Small intestine (tissue), 7 donors: ENCODE measurements around the gene ZNF83. TPM values are rescaled to one million over a fixed set of nuclear protein-coding genes. Genes with fewer than 3 reads are reported as not detected.
"Not testable (repeated sequence)": the region's sequence is repeated elsewhere in the genome, so short reads cannot be mapped to it uniquely, and the experiment has no call there.

Experiments
- DNase-seq, 2 donors: peaks; one replicate each; pipeline versions ENCODE4 v3.0.0 to v3.0.0-alpha.2; 2013
- FAIRE-seq: peaks from 2 replicates; lab custom pipeline; 2012; peaks lifted over from hg19 to GRCh38; lab: Jason Lieb, UNC
- H3K27ac ChIP-seq, 3 donors: one replicate each; pipeline ENCODE4 v1.5.1; 2013; ENCODE audit warnings: low read length in 2 of 3, mild to moderate bottlenecking in 2 of 3, control low read depth in 1 of 3, inconsistent platforms in 1 of 3, low read depth in 1 of 3, moderate library complexity in 1 of 3
- H3K27me3 ChIP-seq, 3 donors: one replicate each; pipeline ENCODE4 v1.6.1; 2013; ENCODE audit warnings: low read length in 3 of 3, inconsistent platforms in 1 of 3; ENCODE audit not compliant: control insufficient read depth in 3 of 3, insufficient read depth in 3 of 3
- H3K36me3 ChIP-seq, 3 donors: one replicate each; pipeline ENCODE4 v1.6.1; 2013; ENCODE audit warnings: low read length in 3 of 3, inconsistent platforms in 1 of 3, low read depth in 1 of 3, mild to moderate bottlenecking in 1 of 3, moderate library complexity in 1 of 3; ENCODE audit not compliant: control insufficient read depth in 3 of 3, insufficient read depth in 2 of 3
- H3K4me1 ChIP-seq, 3 donors: one replicate each; pipeline ENCODE4 v1.6.1; 2013; ENCODE audit warnings: low read length in 2 of 3, inconsistent platforms in 1 of 3, low read depth in 1 of 3, mild to moderate bottlenecking in 1 of 3, moderate library complexity in 1 of 3; ENCODE audit not compliant: control insufficient read depth in 3 of 3, insufficient read depth in 2 of 3
- H3K4me3 ChIP-seq, 3 donors: one replicate each; pipeline ENCODE4 v1.5.1; 2013; ENCODE audit warnings: low read length in 3 of 3, control low read depth in 1 of 3, inconsistent platforms in 1 of 3, low read depth in 1 of 3, mild to moderate bottlenecking in 1 of 3, moderate library complexity in 1 of 3
- H3K9me3 ChIP-seq, 2 donors: one replicate each; pipeline ENCODE4 v1.6.1; 2013; ENCODE audit warnings: low read depth in 1 of 2, low read length in 1 of 2; ENCODE audit not compliant: control insufficient read depth in 2 of 2, insufficient read depth in 1 of 2
- WGBS, 3 donors: extraction: QIAGEN DNeasy Blood & Tissue Kit; methylation state at CpG; one replicate each; pipeline ENCODE4 v1.1.7; 2013; 5-methylcytosine and 5-hydroxymethylcytosine counted together
- polyA plus RNA-seq, 4 donors: library from polyadenylated mRNA; stranded (reverse) in 3 of 4; unstranded in 1 of 4; fragments of 200-250 nt in 3 of 4; fragments of 120-200 nt in 1 of 4; gene quantifications; one replicate each; pipeline versions ENCODE4 v1.2.1 to v1.2.3, GENCODE V29; 2013
- donor health status: healthy with polysubstance abuse.
- donor health status: control.
- donor health status: control.
- donor health status: Bipolar disorder and iron deficiency.
- donor health status: healthy.

The ZNF83 gene
- polyA plus RNA-seq, 4 donors, result 4.3 to 84.6 (median 12.7) TPM

GRCh38 chr19:52602941-52603340, 35.2 kb downstream of the ZNF83 start:
- Histone ChIP-seq H3K27me3 (no peaks in the 10 kb centered on the region), H3K4me3 (no peak overlapping the region), H3K4me1 (peaks cover 0 to 18% (median 2%) of the 10 kb centered on the region in 3 donors), H3K36me3 (peaks cover 0 to 29% (median 0%) of the 10 kb centered on the region in 3 donors), H3K9me3 (peaks cover 2 to 55% of the 10 kb centered on the region in 2 donors), H3K27ac (no peak overlapping the region)
- no peak for DNase-seq
- WGBS, 3 donors, result 78 to 94% (median 91%) methylated on average over 2 of the region's 2 CpGs
- no peak for FAIRE-seq

DNA sequence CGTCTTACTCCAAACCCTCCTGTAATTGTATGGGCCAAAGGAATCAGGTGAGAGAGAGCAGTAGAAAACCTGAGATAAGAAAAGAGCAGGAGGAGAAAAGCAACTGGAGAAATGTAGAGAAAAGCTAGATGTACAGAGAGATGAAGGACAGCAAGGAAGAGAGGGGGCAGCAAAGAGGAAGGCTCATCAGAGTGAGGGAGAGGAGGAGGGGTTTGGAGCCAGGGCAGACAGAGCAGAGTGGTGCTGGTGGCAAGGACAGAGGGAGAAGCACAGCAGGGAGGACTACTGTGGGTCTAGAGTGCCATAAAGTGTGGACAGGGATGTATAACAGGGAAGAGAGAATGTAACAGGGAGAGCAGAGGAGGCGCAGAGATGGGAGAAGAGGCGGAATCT, 36.2 kb downstream of the ZNF83 start:
- Histone ChIP-seq H3K9me3 (peaks cover 3 to 55% of the 10 kb centered on the region in 2 donors), H3K27ac (peak overlapping the region in 1 of 3 donors; percentile 97), H3K4me3 (peak overlapping the region; percentile 71 to 91 (median 72)), H3K36me3 (peaks cover 0 to 30% (median 2%) of the 10 kb centered on the region in 3 donors), H3K4me1 (peaks cover 0 to 18% (median 2%) of the 10 kb centered on the region in 3 donors)
- FAIRE-seq, H3K27me3 ChIP-seq, DNase-seq: not testable (repeated sequence)
- WGBS, 3 donors, result 55 to 67% (median 57%) methylated on average over 3 of the region's 3 CpGs

DNA sequence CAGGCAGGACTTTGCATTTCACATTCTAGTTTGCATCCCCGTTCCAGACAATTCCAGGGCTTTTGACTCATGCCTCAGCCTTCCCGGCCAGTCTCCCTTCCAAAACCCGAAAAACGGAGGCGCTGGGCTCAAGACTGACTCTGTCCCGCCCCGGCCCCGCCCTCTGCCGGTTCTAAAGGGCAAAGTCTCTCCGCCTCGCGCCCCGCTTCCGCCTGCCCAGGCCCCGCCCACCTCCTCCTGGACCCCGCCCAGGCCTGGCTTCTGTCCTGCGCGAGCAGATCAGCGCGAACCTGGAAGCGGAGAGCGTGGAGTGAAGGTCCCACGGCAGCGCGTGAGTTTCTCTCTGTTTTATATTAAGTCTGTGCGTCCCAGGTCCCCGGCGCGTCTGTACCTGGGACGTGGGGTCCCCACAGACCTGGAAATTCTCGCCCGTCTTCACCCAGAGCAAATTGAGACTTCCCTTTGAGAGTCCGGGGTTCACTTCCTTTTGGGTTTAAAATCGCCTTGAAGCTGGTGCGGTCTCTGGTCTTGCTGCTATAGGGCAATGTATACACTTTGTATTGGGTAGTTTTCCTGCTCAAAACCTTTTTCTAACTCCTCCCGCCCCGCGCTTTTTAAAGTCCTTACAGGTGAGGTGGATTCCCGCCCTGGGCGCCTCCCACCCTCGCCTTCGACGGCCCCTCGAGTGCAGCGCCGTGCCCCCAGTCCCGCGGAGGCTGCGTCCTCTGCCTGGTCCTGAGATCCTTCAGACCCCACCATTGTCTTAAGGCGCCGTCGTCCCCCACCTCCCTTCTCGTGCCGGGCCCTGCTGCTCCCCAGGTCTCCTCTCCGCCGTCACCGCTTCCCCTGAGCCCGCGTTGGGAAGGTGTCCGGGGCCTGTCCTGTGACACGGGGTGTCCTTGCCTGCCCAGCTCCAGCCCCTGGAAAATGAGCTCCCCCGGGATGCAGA, 36.9 kb downstream of the ZNF83 start:
- DNase-seq (peak; percentile 94 to 98), FAIRE-seq (no peak)
- Histone ChIP-seq H3K27ac (peak overlapping the region; percentile 63 to 97 (median 84)), H3K4me1 (peaks cover 0 to 18% (median 2%) of the 10 kb centered on the region in 3 donors), H3K36me3 (peaks cover 0 to 30% (median 2%) of the 10 kb centered on the region in 3 donors), H3K9me3 (peaks cover 3 to 48% of the 10 kb centered on the region in 2 donors), H3K4me3 (peak overlapping the region; percentile 71 to 91 (median 72)), H3K27me3 (no peaks in the 10 kb centered on the region)
- 0 to 2% (median 1%) methylated on average over 61 to 62 of the region's 62 CpGs for WGBS, 3 donors

- Histone ChIP-seq H3K27me3 (no peaks in the 10 kb centered on the region), H3K4me3 (peak overlapping the region; percentile 71 to 91 (median 72)), H3K9me3 (peaks cover 3 to 43% of the 10 kb centered on the region in 2 donors), H3K27ac (peak overlapping the region; percentile 53 to 97 (median 84)), H3K4me1 (peaks cover 0 to 18% (median 2%) of the 10 kb centered on the region in 3 donors), H3K36me3 (peaks cover 0 to 25% (median 7%) of the 10 kb centered on the region in 3 donors)
- FAIRE-seq (no peak), DNase-seq (peak in 1 of 2 donors; percentile 86)
- WGBS, 3 donors, result 0 to 2% (median 1%) methylated on average over 15 of the region's 15 CpGs
These were observed 37.5 kb downstream of the ZNF83 start for GRCh38 chr19:52600639-52601024.

DNA sequence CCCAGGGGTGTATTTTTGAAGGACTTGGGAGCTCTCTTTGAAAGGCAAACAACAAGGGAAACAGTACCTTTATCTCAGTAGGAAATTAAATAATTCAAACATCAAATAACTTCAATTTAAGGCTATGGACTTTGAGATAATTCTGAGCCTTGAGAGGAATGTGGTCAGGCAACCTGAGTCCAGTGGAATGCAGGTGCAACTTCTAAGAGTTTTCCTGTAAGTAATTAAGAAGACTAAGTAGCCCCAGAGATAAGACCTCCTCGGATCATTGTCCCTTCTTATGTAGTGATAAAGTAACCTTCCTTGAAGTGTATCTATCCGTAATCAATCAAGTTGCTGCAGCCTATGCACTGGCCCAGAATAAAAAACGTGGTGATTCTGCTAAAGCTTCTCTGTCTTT, 38.9 kb downstream of the ZNF83 start:
- H3K27me3 ChIP-seq, result no peaks in the 10 kb centered on the region
- DNase-seq (peak; percentile 14 to 67), FAIRE-seq (no peak)
- H3K9me3 ChIP-seq, result peaks cover 3 to 43% of the 10 kb centered on the region in 2 donors
- no peak overlapping the region for H3K4me3 ChIP-seq
- H3K27ac ChIP-seq, result peak overlapping the region in 1 of 3 donors; percentile 97
- H3K36me3 ChIP-seq, result peaks cover 0 to 17% (median 12%) of the 10 kb centered on the region in 3 donors
- 27 to 67% (median 42%) methylated on average over 3 of the region's 3 CpGs for WGBS, 3 donors
- H3K4me1 ChIP-seq, result peaks cover 0 to 18% (median 2%) of the 10 kb centered on the region in 3 donors

GRCh38 chr19:52593441-52593840, 44.7 kb downstream of the ZNF83 start:
- H3K4me1 ChIP-seq, H3K27ac ChIP-seq, H3K27me3 ChIP-seq, DNase-seq, FAIRE-seq, H3K4me3 ChIP-seq: not testable (repeated sequence)
- Histone ChIP-seq H3K36me3 (peaks cover 0 to 31% (median 19%) of the 10 kb centered on the region in 3 donors), H3K9me3 (peaks cover 3 to 40% of the 10 kb centered on the region in 2 donors)
- WGBS, 3 donors, result 97 to 100% methylated on average over 3 to 25 of the region's 25 CpGs; no CpG with 5 or more reads in 1 of the 3 donors

GRCh38 chr19:52592301-52592700, 45.9 kb downstream of the ZNF83 start:
- H3K4me1 ChIP-seq, result no peaks in the 10 kb centered on the region
- no peak for DNase-seq
- no peak for FAIRE-seq
- H3K27ac ChIP-seq, result no peak overlapping the region
- no peak overlapping the region for H3K4me3 ChIP-seq
- WGBS, 3 donors, result 71 to 96% (median 92%) methylated on average over 3 of the region's 3 CpGs
- peaks cover 0 to 31% (median 17%) of the 10 kb centered on the region in 3 donors for H3K36me3 ChIP-seq
- H3K9me3 ChIP-seq, result peaks cover 0 to 29% of the 10 kb centered on the region in 2 donors
- H3K27me3 ChIP-seq, result no peaks in the 10 kb centered on the region

DNA sequence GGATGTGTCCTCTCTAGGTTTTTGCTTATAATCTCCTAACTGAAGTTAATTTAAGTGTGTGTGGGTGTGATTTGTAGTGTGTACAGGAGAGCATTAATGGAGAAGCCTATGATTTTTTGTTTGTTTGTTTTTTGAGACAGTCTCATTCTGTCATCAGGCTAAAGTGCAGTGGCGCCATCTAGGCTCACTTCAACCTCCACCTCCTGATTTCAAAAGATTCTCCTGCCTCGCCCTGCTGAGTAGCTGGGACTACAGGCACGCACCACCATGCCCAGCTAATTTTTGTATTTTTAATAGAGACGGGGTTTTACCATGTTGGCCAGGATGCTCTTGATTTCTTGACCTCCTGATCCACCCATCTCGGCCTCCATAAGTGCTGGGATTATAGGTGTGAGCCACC, 47.4 kb downstream of the ZNF83 start:
- peaks cover 0 to 43% (median 13%) of the 10 kb centered on the region in 3 donors for H3K36me3 ChIP-seq
- no peaks in the 10 kb centered on the region for H3K4me1 ChIP-seq
- H3K27ac ChIP-seq, result no peak overlapping the region
- no peak overlapping the region for H3K4me3 ChIP-seq
- WGBS, 3 donors, result 90 to 98% (median 94%) methylated on average over 5 of the region's 5 CpGs
- DNase-seq (no peak), FAIRE-seq (no peak)
- H3K9me3 ChIP-seq, result peaks cover 2 to 38% of the 10 kb centered on the region in 2 donors
- H3K27me3 ChIP-seq, result no peaks in the 10 kb centered on the region
